Neural cell (in vitro differentiated cells): Measurements from ENCODE around the gene SKI.

ENCODE experiments used
- EZH2 ChIP-seq: fragments of 200-600, 300-800 bp; shearing (Covaris generic), sonication (generic); IDR thresholded peaks from 2 replicates; pipeline ENCODE4 v1.6.1; 2014; ENCODE audit warnings: antibody characterized with exemption, low read length, borderline replicate concordance, mild to moderate bottlenecking; ENCODE audit not compliant: insufficient read depth, poor library complexity, severe bottlenecking
- POLR2AphosphoS5 ChIP-seq: IDR thresholded peaks from 2 replicates; pipeline ENCODE4 v1.6.1; 2012
- SMC3 ChIP-seq: fragments of 450-650 bp; conservative IDR thresholded peaks from 2 replicates; pipeline ENCODE4 v1.6.1; 2014; ENCODE audit warnings: antibody characterized with exemption, mild to moderate bottlenecking, moderate library complexity; ENCODE audit not compliant: poor library complexity
- TAF1 ChIP-seq: IDR thresholded peaks from 2 replicates; pipeline ENCODE4 v1.6.1; 2012; ENCODE audit warnings: low read depth
- TF ChIP-seq, protein P1 (sequence below): fragments of 450-650 bp; IDR thresholded peaks from 2 replicates; pipeline ENCODE4 v1.5.1; 2014; ENCODE audit warnings: antibody characterized with exemption, mild to moderate bottlenecking, moderate library complexity; ENCODE audit not compliant: poor library complexity, severe bottlenecking
- TF ChIP-seq, protein P2 (sequence below): IDR thresholded peaks from 2 replicates; pipeline ENCODE4 v1.6.1; 2012; ENCODE audit warnings: borderline replicate concordance

GRCh38 chr1:2345297-2346075 lies 117.4 kb downstream of the SKI start:
- no peak for TF ChIP-seq EZH2
- TF ChIP-seq, protein P1, sequence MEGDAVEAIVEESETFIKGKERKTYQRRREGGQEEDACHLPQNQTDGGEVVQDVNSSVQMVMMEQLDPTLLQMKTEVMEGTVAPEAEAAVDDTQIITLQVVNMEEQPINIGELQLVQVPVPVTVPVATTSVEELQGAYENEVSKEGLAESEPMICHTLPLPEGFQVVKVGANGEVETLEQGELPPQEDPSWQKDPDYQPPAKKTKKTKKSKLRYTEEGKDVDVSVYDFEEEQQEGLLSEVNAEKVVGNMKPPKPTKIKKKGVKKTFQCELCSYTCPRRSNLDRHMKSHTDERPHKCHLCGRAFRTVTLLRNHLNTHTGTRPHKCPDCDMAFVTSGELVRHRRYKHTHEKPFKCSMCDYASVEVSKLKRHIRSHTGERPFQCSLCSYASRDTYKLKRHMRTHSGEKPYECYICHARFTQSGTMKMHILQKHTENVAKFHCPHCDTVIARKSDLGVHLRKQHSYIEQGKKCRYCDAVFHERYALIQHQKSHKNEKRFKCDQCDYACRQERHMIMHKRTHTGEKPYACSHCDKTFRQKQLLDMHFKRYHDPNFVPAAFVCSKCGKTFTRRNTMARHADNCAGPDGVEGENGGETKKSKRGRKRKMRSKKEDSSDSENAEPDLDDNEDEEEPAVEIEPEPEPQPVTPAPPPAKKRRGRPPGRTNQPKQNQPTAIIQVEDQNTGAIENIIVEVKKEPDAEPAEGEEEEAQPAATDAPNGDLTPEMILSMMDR = no peak
- TF ChIP-seq, protein P2, sequence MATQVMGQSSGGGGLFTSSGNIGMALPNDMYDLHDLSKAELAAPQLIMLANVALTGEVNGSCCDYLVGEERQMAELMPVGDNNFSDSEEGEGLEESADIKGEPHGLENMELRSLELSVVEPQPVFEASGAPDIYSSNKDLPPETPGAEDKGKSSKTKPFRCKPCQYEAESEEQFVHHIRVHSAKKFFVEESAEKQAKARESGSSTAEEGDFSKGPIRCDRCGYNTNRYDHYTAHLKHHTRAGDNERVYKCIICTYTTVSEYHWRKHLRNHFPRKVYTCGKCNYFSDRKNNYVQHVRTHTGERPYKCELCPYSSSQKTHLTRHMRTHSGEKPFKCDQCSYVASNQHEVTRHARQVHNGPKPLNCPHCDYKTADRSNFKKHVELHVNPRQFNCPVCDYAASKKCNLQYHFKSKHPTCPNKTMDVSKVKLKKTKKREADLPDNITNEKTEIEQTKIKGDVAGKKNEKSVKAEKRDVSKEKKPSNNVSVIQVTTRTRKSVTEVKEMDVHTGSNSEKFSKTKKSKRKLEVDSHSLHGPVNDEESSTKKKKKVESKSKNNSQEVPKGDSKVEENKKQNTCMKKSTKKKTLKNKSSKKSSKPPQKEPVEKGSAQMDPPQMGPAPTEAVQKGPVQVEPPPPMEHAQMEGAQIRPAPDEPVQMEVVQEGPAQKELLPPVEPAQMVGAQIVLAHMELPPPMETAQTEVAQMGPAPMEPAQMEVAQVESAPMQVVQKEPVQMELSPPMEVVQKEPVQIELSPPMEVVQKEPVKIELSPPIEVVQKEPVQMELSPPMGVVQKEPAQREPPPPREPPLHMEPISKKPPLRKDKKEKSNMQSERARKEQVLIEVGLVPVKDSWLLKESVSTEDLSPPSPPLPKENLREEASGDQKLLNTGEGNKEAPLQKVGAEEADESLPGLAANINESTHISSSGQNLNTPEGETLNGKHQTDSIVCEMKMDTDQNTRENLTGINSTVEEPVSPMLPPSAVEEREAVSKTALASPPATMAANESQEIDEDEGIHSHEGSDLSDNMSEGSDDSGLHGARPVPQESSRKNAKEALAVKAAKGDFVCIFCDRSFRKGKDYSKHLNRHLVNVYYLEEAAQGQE = no peak
- no peak for TF ChIP-seq SMC3
- no peak for TF ChIP-seq TAF1
- TF ChIP-seq POLR2AphosphoS5 = no peak
